HG03460 (cell line): Measurements from ENCODE around the gene SLC2A2.
"Not testable (repeated sequence)": the region's sequence is repeated elsewhere in the genome, so short reads cannot be mapped to it uniquely, and the experiment has no call there.

ENCODE experiments used
- ATAC-seq: cut with Tn5 transposase; IDR thresholded peaks from one replicate; pipeline ENCODE4 v1.9.1; 2021; ENCODE audit not compliant: unreplicated experiment

Gene SLC2A2

GRCh38 chr3:170989100-170989648 is 37.3 kb downstream of the SLC2A2 start:
- ATAC-seq, result no peak

DNA sequence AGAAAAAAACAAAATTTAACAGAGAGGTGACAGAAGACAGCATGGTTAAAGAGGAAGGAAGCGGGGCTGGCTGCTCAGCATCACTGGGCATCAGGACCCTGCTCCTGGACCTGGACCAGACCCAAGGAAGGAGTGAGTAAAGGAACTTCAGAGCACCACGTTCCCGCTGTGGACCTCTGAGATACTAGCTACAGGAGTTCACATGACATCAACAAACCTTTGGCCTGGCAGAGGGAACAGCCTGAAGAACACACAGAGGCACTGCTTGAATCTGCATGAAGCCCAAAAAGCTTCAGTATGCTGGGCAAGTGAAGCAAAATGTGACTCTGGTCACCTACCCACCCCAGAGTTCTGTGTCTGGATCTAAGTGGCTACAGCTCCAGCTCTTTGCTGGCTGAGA is 38.1 kb downstream of the SLC2A2 start:
- no peak for ATAC-seq

DNA sequence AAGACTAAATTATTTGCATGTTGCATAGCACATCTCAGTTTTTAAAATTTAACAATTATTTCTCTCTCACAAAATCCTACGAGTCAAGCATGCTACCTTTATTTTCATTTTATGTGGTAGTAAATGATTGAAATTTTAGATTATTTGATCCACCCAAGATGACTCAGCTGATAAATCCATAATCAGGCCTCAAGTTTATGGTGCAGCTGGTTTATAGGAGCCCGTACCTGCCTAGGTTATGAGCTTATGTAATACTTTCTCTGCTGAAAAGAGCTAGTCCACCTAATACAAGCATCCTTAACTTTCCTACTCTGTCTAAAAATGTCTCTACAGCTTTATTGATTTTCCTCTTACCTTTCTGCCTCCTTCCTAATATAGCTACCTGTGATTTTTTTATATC is 41.2 kb downstream of the SLC2A2 start:
- no peak for ATAC-seq

- ATAC-seq, result peak; percentile 98
Measured at GRCh38 chr3:170982733-170983132, 43.8 kb downstream of the SLC2A2 start.

DNA sequence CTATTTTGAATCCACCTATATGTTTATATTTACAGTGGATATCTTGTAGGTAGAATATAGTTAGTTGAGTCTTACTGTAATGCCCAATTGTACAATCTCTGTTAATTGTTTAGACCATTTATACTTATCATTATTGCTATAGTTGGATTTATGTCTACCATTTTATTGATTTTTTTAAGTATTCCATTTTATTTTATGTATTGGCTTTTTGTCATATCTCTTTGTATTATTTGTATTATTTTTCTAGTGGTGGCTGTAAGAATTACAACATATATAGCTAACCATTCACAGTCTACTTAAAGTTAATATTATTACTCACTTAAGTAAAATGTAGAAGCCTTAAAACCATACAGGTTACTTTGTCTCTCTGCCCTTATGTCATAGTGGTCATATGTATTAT is 46.1 kb downstream of the SLC2A2 start:
- no peak for ATAC-seq

GRCh38 chr3:170977949-170978745 is 48.4 kb downstream of the SLC2A2 start:
- no peak for ATAC-seq

DNA sequence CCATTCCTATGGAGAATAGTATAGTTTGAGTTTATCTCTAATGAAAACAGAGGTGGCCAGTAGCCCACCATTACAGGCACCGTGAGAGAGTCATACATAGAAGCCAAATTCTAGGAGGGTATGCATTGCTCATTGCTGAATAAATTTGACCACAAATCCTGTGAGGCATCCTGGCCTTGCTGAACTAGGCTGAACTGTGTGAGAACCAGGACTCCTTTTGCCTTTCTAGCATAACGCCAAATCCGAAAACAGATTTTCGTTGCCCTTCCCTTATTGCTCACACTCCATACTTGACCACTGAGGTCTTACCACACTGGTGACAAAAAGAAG is 50.4 kb downstream of the SLC2A2 start:
- no peak for ATAC-seq

DNA sequence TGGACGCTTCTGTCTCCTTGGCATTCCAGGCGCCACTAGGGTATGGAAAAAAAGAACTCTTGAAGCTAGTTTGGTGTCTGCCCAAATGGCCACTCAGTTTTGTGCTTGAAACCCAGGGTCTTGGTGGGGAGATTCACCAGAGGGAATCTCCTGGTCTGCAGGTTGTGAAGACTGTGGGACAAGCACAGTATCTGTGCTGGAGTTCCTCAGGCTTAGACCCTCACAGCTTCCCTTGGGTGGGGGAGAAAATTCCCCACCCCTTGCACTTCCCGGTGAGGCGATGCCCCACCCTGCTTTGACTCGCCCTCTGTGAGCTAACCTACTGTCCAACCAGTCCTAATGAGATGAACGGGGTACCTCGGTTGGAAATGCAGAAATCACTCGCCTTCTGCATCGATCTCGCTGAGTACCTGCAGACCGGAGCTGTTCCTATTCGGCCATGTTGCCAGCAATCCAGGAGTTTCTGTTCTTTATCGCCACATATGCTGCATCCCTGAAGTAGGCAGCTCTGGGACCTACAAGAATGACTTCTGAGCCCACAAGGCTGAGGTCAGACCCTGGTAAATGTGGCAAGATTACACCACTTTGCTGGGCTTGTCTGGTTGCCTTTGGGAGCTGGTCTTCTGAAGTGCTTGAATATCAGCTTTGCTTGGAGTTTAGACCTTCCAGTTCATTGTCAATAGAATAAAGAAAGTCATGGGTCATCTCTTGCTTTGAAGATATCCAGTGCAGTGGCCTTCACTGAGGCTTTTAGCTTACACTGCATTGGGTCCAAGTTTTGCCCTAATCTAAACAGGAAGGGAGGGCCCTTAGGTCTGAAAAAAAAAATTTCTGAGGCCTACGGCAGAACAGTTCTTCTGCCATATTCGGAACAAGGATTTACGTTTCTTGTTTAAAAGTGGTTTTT is 51.0 kb downstream of the SLC2A2 start:
- ATAC-seq, result no peak

DNA sequence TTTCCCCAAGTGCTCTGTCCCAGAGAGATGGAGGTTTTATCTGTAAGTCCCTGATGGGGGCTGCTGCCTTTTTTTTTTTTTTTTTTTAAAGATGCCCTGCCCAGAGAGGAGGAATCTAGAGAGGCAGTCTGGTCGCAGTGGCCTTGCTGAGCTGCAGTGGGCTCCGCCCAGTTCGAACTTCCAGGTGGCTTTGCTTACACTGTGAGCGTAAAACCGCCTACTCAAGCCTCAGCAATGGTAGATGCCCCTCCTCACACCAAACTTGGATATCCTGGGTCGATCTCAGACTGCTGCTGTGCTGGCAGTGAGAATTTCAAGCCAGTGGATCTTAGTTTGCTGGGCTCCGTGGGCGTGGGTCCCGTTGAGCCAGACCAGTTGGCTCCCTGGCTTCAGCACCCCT is 51.6 kb downstream of the SLC2A2 start:
- ATAC-seq, result no peak

- ATAC-seq, result not testable (repeated sequence)
Measured at GRCh38 chr3:170972917-170973316, 53.6 kb downstream of the SLC2A2 start.

DNA sequence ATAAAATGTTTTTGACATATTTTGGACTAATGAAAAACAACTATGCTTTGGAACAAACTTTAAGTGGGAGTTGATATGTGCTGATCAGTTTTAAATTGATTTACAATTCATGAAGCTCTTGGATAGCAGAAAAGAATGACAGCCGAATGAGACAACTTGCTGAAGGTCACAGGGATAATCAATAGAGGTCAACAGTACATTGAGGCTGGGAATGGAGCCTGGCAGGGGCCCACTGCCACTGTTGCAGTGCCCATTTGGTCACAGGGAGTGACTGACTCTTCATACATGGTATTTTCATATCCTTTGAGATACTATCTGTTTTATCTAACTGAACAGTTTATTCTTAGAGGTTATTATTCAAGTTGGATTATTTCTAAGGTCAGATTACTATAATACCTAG is 59.4 kb downstream of the SLC2A2 start:
- ATAC-seq, result no peak

- ATAC-seq, result no peak
Measured at GRCh38 chr3:170966495-170966894, 60.0 kb downstream of the SLC2A2 start.

GRCh38 chr3:170962411-170962810 is 64.1 kb downstream of the SLC2A2 start:
- no peak for ATAC-seq

- ATAC-seq, result no peak
Measured at GRCh38 chr3:170961616-170962400, 64.7 kb downstream of the SLC2A2 start.

- no peak for ATAC-seq
Measured at GRCh38 chr3:170959457-170959856, 67.1 kb downstream of the SLC2A2 start.

DNA sequence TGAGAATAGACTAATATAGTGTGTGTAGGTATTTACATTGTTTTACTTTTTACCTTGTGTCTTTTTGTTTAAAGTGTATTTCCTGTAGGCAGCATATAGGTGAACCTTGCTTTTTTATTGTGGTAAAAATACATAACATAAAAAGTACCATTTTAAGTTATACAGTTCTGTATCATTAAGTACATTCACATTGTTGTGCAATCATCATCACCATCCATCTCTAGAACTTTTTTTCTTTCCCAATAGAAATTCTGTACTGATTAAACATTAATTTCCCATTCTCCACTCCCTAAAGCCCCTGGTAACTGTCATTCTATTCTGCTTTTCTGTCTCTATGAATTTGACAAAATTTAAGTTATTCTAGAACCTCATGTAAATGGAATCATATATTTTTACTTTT is 69.9 kb downstream of the SLC2A2 start:
- ATAC-seq, result no peak

GRCh38 chr3:170953736-170954135 is 72.8 kb downstream of the SLC2A2 start:
- no peak for ATAC-seq

DNA sequence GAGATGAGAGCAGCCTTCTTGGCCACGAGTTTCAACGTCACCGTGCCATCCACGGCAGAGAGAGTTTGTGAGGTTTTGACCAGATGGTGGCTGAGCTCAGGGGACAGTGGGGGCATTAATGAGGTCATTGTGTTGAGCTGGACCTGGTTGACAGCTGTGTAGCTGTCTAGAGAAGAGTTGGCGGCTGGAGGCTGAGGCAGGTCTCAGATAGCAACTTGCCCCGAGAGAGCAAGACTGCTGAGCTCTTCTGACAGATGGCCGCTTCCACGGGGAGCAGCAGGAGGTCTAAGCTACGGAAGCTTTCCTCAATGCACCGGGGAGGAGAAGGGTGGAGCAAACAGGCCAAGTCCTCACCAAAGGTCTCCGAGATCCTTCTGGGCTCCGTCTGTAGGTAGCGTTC is 73.3 kb downstream of the SLC2A2 start:
- no peak for ATAC-seq

GRCh38 chr3:170949211-170949610 is 77.3 kb downstream of the SLC2A2 start:
- no peak for ATAC-seq

DNA sequence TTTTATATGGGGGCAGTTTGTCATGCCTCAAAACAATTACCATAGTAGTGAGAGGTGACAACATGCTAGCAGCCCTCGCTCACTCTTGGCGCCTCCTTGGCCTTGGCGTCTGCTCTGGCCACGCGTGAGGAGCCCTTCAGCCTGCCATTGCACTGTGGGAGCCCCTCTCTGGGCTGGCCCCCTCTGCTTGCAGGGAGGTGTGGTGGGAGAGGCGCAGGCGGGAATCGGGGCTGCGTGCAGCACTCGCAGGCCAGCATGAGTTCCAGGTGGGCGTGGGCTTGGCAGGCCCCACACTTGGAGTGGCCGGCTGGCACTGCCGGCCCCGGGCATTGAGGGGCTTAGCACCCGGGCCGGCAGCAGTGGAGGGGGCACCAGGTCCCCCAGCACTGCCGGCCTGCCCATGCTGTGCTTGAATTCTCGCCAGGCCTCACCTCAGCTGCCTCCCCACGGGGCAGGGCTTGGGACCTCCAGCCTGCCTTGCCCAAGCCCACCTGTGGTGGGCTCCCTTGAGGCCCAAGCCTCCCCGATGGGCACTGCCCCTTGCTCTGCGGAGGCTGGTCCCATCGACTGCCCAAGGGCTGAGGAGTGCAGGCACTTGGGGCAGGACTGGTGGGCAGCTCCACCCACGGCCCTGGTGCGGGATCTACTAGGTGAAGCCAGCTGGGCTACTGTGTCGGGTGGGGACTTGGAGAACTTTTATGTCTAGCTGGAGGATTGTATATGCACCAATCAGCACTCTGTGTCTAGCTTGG is 79.3 kb downstream of the SLC2A2 start:
- ATAC-seq, result no peak
